OCI-LY3 (cell line): Measurements from ENCODE around the gene TNC.

ENCODE experiments used
- CTCF ChIP-seq: fragments of 200-600, 300-600 bp; sonication (generic); IDR thresholded peaks from 2 replicates; pipeline ENCODE4 v1.5.1; 2014; ENCODE audit warnings: antibody characterized with exemption, low read length, low read depth
- EZH2phosphoT487 ChIP-seq: fragments of 200-600 bp; shearing (Covaris generic); IDR thresholded peaks from 2 replicates; pipeline ENCODE4 v1.6.1; 2018; ENCODE audit warnings: antibody characterized with exemption, mixed run types, low read depth

- TF ChIP-seq CTCF (no peak), EZH2phosphoT487 (no peak)
Measured at GRCh38 chr9:115137526-115137925, 19.6 kb upstream of the TNC start.
